Mucosa of gallbladder (tissue), 1 donor: Measurements from ENCODE around the gene SND1. TPM values are rescaled to one million over a fixed set of nuclear protein-coding genes. Genes with fewer than 3 reads are reported as not detected.

ENCODE experiments used
- DNase-seq: peaks from one replicate; pipeline ENCODE4 v3.0.0-alpha.2; 2020; ENCODE audit warnings: low spot score
- total RNA-seq: library from RNA; stranded (reverse); gene quantifications from one replicate; pipeline ENCODE4 v1.2.1, GENCODE V29; 2021
- donor health status: DM: no; HTN: no; CAD: no.

SND1 gene
- 136 TPM for total RNA-seq

DNA sequence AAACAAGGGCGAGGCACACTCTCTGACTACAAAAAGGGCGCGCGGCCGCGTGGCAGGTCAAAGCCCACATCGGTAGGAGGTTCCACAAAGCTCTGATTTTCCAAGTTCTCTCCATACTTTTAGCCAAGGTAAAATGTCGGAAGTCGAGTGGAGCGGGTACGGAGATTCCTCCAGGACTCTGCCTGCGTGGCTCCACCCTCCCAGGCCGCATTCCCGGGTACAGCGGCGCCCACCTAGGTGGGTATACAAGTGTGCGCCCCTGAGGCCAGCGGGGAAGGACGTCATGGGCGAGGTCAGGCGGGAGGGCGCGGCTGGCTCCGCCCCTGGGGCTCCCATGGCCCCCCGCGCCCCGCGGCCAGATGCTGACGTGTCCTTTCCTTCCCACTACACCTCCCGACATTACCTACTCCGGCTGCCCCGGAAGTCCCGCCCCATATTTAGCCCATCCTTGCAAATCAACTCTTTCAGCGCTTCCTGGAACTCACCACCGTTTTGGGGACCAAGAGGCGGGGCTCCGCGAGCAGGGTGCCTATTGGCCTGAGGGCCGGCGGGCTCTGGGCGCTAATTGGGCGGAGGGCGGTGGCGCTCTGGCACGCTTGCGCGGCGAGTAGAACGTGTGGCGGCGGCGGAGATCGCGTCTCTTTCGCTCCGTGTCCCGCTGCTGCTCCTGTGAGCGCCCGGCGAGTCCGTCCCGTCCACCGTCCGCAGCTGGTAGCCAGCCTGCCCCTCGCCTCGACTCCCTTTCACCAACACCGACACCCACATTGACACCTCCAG lies at the start of gene SND1:
SND1 (plus strand) TSS at position 639 of the 777 bp plus-strand sequence. CDS start 180 bp downstream, outside the sequence.
- DNase-seq: peak; percentile 99

DNA sequence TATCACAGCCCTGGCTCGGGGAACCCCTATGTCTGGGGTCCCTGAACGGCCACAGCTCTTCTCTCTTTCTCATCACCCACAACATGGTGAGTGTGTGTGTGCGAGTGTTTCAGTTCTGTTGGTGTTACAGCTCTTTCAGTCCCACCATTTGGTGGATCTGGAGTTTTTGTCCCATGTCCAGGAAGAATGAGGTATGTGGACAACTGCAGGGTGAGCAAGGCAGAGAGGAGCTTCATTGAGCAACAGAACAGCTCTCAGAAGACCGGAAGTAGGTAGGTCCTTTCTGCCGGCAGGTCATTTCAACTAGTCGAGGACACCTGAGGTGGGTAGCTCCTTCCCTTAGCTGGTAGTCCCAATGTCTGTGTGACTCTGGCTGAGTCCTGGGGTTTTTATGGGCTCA lies 43.5 kb upstream of the SND1 start:
- no peak for DNase-seq

DNA sequence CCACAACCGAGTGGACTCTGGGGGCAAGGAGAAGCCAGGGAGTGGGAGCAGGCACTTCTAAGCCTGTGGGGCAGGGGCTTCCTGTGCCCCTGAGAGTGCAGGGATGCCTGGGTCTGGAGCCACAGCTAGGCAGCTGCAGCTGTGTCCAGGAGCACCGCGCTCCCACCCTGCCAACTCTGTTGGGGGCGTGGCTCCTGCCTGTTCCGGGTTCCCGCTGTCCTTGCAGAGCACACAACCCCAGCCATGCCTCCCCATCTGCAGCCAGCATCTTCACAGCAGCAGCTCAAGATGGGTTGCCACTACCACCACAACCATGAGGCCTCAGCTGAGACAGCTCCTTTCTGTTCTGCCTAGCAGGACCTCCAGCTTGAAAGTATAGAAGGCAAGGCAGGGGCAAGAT lies 42.7 kb upstream of the SND1 start:
- no peak for DNase-seq

DNA sequence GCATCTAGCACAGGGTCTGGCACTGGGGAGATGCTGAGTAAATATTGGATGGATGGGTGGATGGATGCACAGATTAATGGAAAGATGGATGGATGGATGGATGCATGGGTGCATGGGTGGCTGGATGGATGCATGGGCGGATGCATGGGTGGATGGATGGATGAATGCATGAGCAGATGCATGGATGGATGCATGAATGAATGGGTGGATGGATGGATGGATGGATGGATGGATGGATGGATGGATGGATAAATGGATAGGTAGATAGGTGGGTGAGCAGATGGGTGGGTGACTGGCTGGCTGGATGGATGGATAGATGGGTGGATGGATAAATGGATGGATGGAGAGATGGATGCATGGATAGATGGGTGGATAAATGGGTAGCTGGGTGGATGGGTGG lies 39.7 kb upstream of the SND1 start:
- DNase-seq: no peak

DNA sequence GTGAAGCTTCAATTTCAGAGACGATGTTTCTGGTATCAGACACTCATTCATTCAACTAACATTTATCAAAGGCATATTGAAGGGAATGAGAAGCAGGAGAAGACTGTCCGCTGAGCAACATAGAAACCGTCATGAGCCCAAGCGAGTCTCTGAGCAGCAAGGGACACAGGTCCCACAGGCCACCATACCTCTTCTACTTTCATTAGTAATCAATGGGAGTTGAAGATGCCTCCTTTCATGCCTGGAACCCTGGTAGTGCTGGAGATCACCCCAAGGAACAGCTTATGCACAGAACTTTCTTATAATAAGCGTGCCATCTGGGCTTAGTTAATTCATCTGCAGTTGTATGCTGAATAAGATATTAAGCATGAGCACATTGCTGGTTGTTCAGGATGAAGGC lies 35.3 kb upstream of the SND1 start:
- no peak for DNase-seq

DNA sequence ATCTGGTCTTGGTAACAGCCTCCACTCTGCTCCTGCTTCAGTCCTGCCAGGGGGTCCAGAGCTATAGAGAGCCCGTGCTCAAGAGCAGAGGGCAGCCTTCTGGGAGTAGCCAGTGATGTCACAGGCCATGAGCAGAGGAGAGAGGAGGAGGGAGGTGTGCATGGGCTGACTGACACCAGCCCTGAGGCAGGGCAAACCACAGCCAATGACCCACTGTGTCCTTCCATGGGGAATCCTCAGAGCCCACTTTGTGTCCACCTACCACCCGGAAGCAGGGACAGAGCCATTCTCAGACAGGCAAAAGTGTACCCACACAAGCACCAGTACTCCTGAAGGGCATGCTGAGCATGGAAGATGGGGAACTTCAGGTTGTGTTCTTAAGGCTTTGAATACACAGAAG lies 34.0 kb upstream of the SND1 start, which contains the start of gene PAX4:
PAX4 (minus strand) TSS at position 101 of the 400 bp plus-strand sequence. CDS start 2,214 bp downstream, outside the sequence.
- DNase-seq: no peak

DNA sequence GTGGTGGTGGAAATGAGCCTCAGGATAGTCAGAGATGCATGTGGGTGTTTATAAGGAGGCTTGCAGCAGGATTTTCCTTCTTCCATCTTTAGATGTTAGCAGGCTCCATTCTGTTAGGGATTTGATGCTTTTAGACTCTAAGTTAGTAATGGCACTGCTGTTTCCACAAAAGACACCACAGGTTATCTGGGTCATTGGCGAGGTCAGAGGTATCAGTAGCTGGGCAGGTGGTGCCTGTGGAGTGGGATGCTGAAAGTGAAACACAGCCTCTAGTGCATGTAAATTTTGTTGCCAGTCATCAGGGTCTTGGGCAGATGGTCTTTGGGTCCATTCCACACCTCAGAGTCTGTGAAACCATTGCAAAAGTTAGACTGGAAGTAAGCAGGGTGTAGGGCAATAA lies 33.2 kb upstream of the SND1 start:
- no peak for DNase-seq

DNA sequence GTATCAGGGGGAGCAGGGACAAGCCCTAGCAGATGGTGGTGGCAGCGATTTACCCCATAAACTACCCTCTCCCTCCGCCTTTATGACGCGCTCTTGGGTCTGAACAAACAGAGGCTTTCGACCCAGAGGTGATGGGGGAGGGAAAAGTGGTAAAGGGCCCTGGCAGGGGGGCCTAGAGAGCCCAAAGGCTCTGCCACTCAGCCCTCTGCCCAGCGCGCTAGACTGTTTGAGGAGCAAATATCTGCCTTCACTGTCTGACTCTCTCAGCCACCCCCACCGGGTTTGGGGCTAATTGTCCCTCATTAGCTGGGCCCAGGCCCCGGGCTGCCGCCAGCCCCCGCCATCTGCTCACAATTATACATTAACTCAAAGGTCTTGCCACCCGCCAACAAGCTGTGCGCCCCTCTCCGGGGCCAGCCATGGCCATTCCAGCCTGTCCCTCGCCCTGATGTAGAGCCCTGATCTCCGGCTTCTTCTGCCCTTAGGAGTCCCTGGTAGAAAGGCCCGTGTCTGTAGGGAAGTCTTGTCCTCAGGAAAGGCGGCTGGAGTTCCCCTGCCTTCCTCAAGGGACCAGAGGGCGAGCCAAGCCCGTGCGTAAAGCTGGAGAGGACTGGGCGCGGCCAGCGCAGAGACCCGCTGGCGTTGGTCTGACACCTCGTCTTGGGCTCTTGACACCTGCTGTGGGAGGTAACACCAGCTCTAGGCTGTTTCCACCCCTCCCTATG lies 32.2 kb upstream of the SND1 start:
- DNase-seq: no peak

DNA sequence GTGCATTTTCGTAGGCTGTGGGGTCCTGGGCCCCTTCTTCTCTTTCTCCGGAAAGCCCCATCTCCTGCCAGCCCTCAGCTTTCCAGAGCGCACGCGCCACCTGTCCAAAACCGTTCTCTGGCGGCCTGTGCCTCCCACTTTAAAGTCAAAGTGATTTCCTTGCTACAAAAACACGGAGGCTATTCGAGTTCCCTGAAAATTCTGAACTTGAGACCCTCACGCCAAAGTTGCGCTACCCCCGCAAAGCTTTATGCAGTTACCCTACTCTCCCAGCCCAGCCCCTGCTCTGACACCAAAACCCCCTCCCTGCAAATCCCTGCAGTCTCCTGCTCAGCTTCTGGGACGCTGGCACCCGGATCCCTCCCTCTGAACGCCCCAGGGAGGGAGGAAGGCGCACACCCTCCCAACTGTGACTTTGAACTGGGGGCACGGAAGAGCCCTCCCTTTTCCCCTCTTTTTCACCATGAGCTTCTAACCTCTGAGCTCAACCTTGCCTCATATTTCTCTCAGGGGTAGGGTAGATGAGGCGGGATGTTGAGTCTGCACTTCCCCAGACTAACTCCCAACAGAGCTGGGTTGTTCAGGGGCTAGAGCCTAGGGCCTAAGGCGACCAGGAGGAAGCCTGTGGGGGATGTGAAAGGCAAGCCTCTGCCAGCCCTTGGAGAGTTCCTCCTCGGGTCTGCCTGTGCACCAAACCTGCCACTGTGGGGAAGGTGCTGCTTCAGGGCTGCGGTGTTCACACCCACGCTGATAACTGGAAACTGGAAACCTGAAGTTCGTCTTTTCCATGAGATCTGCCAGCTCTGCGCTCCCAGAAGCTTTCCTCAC lies 31.4 kb upstream of the SND1 start:
- no peak for DNase-seq

DNA sequence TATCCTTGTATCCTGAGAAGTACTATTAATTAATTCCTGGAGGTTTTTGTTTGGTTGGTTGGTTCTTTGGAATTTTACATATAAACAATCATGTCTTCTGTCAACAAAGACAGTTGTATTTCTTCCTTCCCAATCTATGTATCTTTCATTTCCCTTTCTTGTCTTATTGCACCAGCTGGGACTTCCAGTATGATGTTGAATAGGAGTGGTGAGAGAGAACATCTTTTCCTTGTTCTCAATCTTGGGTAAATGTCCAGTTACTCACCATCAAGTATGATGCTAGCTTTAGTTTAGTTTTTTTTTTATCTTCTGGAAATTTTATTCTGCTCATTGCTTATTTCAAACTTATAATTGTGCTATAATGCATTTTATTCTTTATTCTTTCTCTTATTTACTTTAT lies 26.7 kb upstream of the SND1 start:
- DNase-seq: no peak

DNA sequence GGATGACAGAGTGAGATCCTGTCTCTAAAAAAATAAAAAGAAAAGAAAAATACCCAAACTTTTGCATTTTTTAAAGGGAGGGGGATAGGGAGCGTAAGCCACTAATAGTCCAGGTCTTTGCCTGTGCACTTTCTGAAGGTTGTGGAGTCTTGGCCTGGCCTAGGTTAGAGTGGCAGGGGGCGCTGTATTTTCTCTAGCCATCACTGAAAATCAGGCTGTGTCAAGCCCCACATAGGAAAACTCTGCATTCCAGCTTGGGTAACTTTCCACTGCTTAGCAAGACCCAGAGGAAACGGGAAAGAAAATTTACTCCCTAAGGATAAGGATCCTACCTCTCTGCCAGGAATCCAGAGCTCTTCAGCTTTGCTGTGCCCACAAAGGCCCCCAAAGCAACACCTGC lies 23.5 kb upstream of the SND1 start:
- DNase-seq: no peak

DNA sequence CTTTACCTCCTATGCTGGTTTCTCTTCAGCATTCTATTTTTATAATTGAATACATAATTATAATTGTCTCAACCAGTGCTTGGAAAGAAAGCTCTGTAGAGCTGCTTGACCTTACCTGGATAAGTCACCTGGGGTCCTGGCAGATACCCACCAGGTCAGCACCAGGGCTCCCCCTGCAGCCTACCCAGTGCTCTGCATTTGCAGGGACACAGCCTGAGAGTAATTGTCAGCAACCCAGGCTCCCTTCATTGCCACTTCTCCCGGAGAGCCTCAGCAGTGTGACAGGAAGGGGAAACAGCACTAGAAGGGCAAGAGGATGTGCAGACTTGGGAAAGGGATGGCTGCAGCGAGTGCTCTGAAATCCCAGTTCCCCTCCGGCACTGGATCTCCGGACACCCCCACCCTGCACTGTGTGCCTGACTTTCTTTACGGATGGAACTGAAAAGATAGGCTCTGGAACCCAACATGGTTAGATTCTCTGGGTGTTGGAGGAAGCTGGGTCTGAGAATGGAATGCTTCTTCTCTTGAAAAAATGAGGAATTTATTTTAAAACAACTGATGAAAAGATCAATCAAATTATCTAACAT lies 22.6 kb upstream of the SND1 start:
- no peak for DNase-seq

DNA sequence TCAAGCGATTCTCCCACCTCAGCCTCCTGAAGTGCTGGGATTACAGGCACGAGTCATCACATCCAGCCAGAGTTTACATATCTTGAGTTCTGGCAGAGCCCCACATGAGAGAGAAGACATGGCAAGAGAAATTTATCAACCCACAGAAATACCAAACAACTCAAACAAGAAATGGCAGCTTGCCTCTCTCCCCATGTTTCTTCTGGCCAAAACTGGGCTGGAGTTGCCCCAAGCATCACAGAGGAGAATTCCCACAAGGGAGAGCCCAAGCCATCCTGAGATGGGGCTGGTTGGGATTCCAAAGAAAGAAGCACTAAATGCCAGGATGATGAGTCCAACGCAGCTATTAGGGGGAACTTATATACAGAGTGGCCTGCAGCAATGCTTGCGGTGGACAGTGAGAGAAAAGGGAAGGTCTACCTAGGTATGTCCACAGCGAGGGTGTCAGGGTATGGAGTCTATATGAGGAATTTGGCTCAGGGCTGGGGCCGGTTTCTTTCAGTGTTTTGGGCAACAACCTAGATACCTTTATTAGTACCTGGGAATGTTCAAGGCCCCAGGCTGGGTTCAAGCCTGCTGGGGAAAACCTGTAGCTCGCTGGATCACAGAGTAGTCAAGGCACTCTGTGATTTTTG lies 19.6 kb upstream of the SND1 start:
- DNase-seq: no peak

DNA sequence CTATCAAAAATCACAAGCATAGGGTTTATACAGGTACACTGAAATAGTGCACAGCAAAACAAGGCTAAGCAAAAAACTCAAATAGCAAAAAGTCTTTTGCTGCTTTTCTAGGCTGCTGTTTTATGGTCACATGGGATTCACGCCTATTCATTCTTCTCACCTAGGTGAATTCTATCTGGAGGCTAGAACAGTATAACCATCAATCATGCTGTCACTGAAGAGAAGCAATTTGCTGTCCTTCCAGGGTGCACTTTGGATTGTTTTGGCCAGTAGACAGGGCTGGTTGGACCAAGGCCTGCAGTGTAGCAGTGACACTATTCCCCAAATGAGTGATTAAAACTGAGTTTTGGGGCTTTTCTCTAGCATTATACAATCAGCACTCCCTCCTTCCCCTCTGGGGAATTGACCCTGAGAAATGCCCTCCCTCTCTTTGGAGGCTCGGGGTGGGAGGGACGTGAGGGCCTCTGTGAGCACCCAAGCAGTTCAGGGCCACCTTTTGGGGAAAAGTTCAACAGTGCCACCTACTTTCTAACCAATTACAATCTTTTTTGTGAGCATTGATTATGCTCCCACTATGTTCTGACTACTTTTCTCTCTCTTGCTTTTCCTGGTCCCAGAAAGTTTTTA lies 16.2 kb upstream of the SND1 start:
- no peak for DNase-seq

DNA sequence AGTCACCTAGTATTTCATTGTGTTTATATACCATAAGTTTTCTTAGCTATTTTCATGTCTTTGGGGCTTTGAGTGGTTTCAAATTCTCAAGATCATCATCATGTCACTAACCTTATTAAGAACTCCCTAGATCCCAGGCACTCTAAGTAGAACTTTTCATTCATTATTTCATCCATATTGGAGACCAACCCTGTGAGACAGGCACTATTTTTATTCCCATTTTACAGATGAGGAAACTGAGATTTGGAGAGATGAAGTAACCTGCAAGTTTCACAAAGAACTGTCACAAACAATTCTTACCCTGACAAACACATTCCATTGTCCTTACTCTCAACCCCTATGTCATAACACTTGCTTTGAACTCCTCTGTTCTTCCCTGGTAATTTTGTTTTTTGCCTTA lies 13.8 kb upstream of the SND1 start:
- DNase-seq: no peak

DNA sequence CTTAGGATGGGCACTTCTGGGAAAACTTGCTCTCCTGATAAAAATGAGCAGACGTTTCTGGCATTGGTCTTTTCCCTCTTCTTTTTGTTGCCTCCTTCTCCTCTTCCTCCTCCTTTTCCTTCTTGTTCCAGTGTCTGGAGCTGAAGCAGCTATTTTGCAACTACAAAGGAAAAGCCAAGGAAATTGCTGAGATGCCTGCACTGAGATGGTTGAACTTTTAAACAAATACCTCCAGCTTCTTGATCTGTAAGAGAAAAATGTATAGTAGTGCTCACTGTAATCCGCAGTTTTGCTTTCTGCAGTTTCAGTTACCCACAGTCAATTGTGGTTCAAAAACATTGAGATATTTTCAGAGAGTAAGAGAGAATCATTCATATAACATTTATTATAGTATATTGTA lies 7.5 kb upstream of the SND1 start:
- no peak for DNase-seq

DNA sequence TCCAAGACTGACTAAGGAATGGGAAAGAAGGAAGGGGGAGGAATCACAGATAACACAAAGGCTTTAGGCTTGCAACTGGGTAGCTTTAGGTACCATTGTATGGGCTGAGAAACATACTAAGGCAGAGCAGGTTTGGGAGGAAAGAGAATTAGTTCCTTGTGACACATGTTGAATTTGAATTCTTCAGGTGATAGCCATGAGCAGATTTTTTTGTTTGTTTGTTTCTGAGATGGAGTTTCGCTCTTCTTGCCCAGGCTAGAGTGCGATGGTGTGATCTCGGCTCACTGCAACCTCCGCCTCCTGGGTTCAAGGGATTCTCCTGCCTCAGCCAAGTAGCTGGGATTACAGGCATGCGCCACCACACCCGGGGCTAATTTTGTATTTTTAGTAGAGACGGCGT lies 4.4 kb upstream of the SND1 start:
- no peak for DNase-seq

DNA sequence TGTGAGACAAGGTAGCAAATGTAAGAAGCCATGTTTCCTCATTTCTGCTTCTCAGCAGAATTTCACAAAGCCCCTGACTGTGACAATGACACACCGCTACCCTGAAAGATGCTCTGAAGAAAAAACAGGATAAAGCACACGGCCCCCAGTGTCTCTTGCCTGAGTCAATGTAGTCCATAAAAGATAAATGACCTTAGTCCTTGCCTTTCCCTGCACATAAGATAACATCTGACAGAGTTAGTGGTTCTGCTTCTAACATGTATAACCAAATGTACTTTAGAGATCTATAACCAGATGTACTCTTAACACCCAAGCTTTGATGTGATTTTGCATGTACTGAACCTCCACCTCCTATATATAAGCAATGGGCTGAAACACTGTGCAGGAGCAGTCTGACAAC lies 3.0 kb upstream of the SND1 start:
- no peak for DNase-seq

DNA sequence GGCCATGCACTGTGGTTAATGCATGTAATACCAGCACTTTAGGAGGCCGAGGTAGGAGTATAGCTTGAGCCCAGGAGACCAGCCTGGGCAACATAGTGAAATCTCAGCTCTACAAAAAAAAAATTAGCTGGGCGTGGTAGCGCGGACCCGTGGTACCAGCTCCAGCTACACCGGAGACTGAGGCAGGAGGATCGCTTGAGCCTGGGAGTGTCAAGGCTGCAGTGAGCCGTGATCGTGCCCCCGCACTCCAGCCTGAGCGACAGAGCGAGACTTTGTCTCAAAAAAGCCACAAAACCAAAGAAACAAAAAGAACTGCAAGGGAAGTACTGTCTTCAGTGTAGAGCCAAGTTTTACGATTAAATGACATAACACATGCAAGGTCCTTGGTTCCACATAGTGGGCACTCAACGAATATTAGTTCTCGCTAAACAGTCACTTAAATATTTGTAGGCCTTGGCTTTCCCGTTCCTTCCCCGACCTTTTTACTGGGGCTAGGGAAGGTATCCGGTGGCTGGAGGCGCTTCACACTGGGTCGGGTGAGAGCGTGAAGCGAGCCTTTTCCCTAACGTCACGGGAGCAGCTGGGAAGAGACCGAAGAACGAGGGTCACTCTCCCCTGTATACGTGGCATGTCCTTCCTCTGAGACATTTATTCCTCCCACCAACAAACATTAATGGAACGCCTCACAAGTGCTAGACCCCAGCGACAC lies 993 bp upstream of the SND1 start:
- DNase-seq: no peak
